Osteoblast (primary cell): ENCODE data around the gene WWOX. TPM values are rescaled to one million over a fixed set of nuclear protein-coding genes. Genes with fewer than 3 reads are reported as not detected.

ENCODE experiments used
- DNase-seq: peaks from one replicate; pipeline ENCODE4 v3.0.0; 2011; ENCODE audit warnings: low spot score, mixed read lengths; ENCODE audit not compliant: insufficient read length; ENCODE audit errors: missing footprints
- H2AFZ ChIP-seq: 2 replicates; pipeline ENCODE4 v1.6.0; 2011; ENCODE audit warnings: mild to moderate bottlenecking, low read length
- H3K27ac ChIP-seq: 2 replicates; pipeline ENCODE4 v1.5.1; 2011; ENCODE audit warnings: mild to moderate bottlenecking, low read depth, low read length, moderate library complexity
- H3K27me3 ChIP-seq: 2 replicates; pipeline ENCODE4 v1.6.0; 2012; ENCODE audit warnings: mild to moderate bottlenecking, control low read depth, inconsistent platforms, low read length, moderate library complexity; ENCODE audit not compliant: insufficient read depth
- H3K36me3 ChIP-seq: 2 replicates; pipeline ENCODE4 v1.5.1; 2011; ENCODE audit warnings: mild to moderate bottlenecking, low read length, control low read depth, moderate library complexity; ENCODE audit not compliant: insufficient read depth
- H3K4me1 ChIP-seq: 2 replicates; pipeline ENCODE4 v1.5.1; 2011; ENCODE audit warnings: mild to moderate bottlenecking, low read length, control low read depth, moderate library complexity; ENCODE audit not compliant: insufficient read depth
- H3K4me2 ChIP-seq: 2 replicates; pipeline ENCODE4 v1.6.0; 2011; ENCODE audit warnings: mild to moderate bottlenecking, low read length; ENCODE audit not compliant: insufficient read depth
- H3K4me3 ChIP-seq: fragments of 200-600 bp; sonication (generic); 3 replicates; pipeline ENCODE4 v1.5.1; 2012; ENCODE audit warnings: mild to moderate bottlenecking, low read length, inconsistent platforms; ENCODE audit not compliant: insufficient read depth
- H3K79me2 ChIP-seq: 2 replicates; pipeline ENCODE4 v1.6.0; 2012; ENCODE audit warnings: mild to moderate bottlenecking, low read length, control low read depth, inconsistent platforms; ENCODE audit not compliant: insufficient read depth
- H3K9me3 ChIP-seq: 2 replicates; pipeline ENCODE4 v1.5.1; 2011; ENCODE audit warnings: low read depth, low read length, control low read depth
- H4K20me1 ChIP-seq: 2 replicates; pipeline ENCODE4 v1.6.0; 2012; ENCODE audit warnings: mild to moderate bottlenecking, low read length, control low read depth; ENCODE audit not compliant: insufficient read depth
- CTCF ChIP-seq: IDR thresholded peaks from 2 replicates; pipeline ENCODE4 v1.5.1; 2011; ENCODE audit warnings: mild to moderate bottlenecking, low read depth, low read length, moderate library complexity; ENCODE audit errors: extremely low read depth
- total RNA-seq: library from RNA; depleted of rRNA; stranded (reverse); fragments of >200 nt; gene quantifications from 2 replicates; pipeline ENCODE4 v1.2.3, GENCODE V29; 2012

Gene WWOX
- total RNA-seq, 1 donor: 23.9 TPM

GRCh38 chr16:78224342-78224741 is 124.9 kb downstream of the WWOX start:
- H3K4me3 ChIP-seq: no peak overlapping the region
- no peak overlapping the region for H3K4me2 ChIP-seq
- no peaks in the 10 kb centered on the region for H4K20me1 ChIP-seq
- no peaks in the 10 kb centered on the region for H3K27me3 ChIP-seq
- no peak overlapping the region for H2AFZ ChIP-seq
- no peak for DNase-seq
- H3K4me1 ChIP-seq: no peaks in the 10 kb centered on the region
- no peaks in the 10 kb centered on the region for H3K79me2 ChIP-seq
- no peak for TF ChIP-seq CTCF
- H3K36me3 ChIP-seq: no peaks in the 10 kb centered on the region
- no peaks in the 10 kb centered on the region for H3K9me3 ChIP-seq
- H3K27ac ChIP-seq: no peak overlapping the region

GRCh38 chr16:78225919-78226318 is 126.5 kb downstream of the WWOX start:
- H3K4me2 ChIP-seq: no peak overlapping the region
- H3K4me3 ChIP-seq: no peak overlapping the region
- TF ChIP-seq CTCF: no peak
- no peaks in the 10 kb centered on the region for H3K36me3 ChIP-seq
- no peaks in the 10 kb centered on the region for H4K20me1 ChIP-seq
- H3K27ac ChIP-seq: no peak overlapping the region
- no peaks in the 10 kb centered on the region for H3K79me2 ChIP-seq
- H3K9me3 ChIP-seq: no peaks in the 10 kb centered on the region
- no peak for DNase-seq
- no peaks in the 10 kb centered on the region for H3K4me1 ChIP-seq
- no peak overlapping the region for H2AFZ ChIP-seq
- H3K27me3 ChIP-seq: no peaks in the 10 kb centered on the region

GRCh38 chr16:78227855-78228254 is 128.4 kb downstream of the WWOX start:
- no peak for DNase-seq
- Histone ChIP-seq H3K4me3 (no peak overlapping the region), H3K27me3 (no peaks in the 10 kb centered on the region), H3K4me2 (no peak overlapping the region), H3K27ac (no peak overlapping the region), H3K9me3 (no peaks in the 10 kb centered on the region), H2AFZ (no peak overlapping the region), H3K36me3 (no peaks in the 10 kb centered on the region), H3K79me2 (no peaks in the 10 kb centered on the region), H3K4me1 (no peaks in the 10 kb centered on the region), H4K20me1 (no peaks in the 10 kb centered on the region)
- TF ChIP-seq CTCF: no peak

GRCh38 chr16:78228704-78229103 is 129.2 kb downstream of the WWOX start:
- Histone ChIP-seq H3K4me1 (no peaks in the 10 kb centered on the region), H3K79me2 (no peaks in the 10 kb centered on the region), H3K27ac (no peak overlapping the region), H2AFZ (no peak overlapping the region), H3K4me2 (no peak overlapping the region), H3K27me3 (no peaks in the 10 kb centered on the region), H3K36me3 (no peaks in the 10 kb centered on the region), H3K9me3 (no peaks in the 10 kb centered on the region), H4K20me1 (no peaks in the 10 kb centered on the region), H3K4me3 (no peak overlapping the region)
- no peak for DNase-seq
- TF ChIP-seq CTCF: no peak
